Fibroblast of villous mesenchyme (primary cell): ENCODE measurements around the gene LRRIQ1. TPM values are rescaled to one million over a fixed set of nuclear protein-coding genes. Genes with fewer than 3 reads are reported as not detected.

Source experiments
- DNase-seq: peaks from one replicate; pipeline ENCODE4 v3.0.0-alpha.2; 2010; ENCODE audit warnings: low read depth
- H3K4me3 ChIP-seq: 2 replicates; pipeline ENCODE4 v1.5.1; 2011; ENCODE audit warnings: low read depth, mild to moderate bottlenecking, low read length
- CTCF ChIP-seq: IDR thresholded peaks from 2 replicates; pipeline ENCODE4 v1.5.1; 2012; ENCODE audit warnings: low read depth, mild to moderate bottlenecking, low read length; ENCODE audit not compliant: insufficient read depth
- total RNA-seq: library from RNA; depleted of rRNA; stranded (reverse); fragments of >200 nt; gene quantifications from 2 replicates; pipeline ENCODE4 v1.2.3, GENCODE V29; 2012

The LRRIQ1 gene
- total RNA-seq, 1 donor, result under 0.01 TPM

DNA sequence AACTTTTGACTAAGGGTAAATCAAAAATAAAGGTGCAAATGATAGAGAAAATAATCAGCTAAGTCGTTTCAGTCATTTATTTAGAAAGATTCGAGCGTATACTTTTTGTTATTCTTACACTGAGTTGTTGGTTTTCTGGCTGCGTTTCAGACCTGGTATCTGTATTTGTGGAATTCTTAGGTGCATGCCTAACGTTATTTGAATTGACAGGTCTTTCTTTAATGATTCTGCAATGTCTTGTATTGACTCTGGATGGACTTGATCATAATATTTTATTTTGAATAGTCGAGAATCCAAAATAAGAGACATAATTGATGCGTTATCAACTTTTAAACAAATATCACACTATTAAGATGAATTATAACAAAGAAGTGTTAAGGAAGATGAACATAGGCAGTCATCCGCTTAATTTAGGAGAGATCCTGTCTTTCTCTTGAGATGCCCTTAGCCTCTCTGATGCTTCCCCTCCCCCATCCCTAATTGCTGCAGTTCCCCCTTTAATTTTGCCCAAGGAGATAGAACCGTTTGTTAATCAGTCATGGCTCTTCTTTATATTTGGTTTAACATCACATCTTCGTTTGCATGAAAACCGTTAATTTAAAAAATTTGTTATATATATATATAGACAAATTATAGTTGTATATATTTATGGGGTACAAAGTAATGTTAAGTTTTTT is 245.6 kb downstream of the LRRIQ1 start:
- no peak overlapping the region for H3K4me3 ChIP-seq
- TF ChIP-seq CTCF, result no peak
- no peak for DNase-seq

DNA sequence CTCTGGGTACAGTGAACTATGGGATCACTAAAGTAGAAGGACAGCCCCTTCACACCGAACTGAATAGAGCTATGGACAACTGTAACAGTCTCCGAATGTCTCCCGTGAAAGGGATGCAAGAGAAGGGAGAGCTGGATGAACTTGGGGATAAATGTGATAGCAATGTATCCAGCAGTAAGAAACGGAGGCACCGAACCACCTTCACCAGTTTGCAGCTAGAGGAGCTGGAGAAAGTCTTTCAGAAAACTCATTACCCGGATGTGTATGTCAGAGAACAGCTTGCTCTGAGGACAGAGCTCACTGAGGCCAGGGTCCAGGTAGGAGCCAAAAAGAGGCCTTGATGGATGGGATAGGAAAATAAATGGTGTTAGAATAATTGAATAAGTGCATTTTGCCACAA is 247.4 kb downstream of the LRRIQ1 start:
- DNase-seq, result no peak
- no peak for TF ChIP-seq CTCF
- no peak overlapping the region for H3K4me3 ChIP-seq

Other genes with a start within 250 kb of the LRRIQ1 start
- 0.43 and 0.64 TPM in 2 replicates for gene SLC6A15, start 123.6 kb upstream of the LRRIQ1 start, total RNA-seq
- gene TSPAN19, start 74 bp upstream of the LRRIQ1 start, total RNA-seq, result not detected in 2 replicates
- gene ALX1, start 243.9 kb downstream of the LRRIQ1 start, total RNA-seq, result 0.64 and 1.3 TPM in 2 replicates